ENCODE results near the gene ZNF488. TPM values are rescaled to one million over a fixed set of nuclear protein-coding genes. Genes with fewer than 3 reads are reported as not detected.

Gene ZNF488
- total and polyA plus RNA-seq, 9 donors = 0.15 to 0.57 (median 0.25) TPM

DNA sequence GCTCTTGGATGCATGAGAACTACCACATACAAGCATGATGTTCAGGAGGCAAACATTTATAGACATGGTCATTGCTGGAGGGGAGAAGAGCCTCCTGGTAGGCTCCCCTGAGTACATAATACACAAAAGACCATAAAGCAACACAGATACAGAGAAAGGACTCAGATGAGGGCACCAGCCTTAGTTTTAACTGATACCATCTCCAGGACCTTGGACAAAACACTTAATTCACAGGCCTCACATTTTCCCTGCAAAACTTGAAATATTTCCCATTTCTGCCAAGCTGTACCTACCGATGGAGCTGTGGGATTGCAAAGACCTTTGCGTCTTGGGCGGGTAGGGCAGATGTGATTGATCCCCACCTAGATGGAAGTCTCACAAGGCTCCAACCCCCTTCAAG lies 16.7 kb upstream of the ZNF488 start:
- WGBS, 3 donors = 91 to 95% (median 95%) methylated on average over 3 of the region's 3 CpGs
- intact Hi-C loops (cut with DNase I) = no loop called here
- TF ChIP-seq, protein P1, sequence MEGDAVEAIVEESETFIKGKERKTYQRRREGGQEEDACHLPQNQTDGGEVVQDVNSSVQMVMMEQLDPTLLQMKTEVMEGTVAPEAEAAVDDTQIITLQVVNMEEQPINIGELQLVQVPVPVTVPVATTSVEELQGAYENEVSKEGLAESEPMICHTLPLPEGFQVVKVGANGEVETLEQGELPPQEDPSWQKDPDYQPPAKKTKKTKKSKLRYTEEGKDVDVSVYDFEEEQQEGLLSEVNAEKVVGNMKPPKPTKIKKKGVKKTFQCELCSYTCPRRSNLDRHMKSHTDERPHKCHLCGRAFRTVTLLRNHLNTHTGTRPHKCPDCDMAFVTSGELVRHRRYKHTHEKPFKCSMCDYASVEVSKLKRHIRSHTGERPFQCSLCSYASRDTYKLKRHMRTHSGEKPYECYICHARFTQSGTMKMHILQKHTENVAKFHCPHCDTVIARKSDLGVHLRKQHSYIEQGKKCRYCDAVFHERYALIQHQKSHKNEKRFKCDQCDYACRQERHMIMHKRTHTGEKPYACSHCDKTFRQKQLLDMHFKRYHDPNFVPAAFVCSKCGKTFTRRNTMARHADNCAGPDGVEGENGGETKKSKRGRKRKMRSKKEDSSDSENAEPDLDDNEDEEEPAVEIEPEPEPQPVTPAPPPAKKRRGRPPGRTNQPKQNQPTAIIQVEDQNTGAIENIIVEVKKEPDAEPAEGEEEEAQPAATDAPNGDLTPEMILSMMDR (IDR thresholded peaks at IDR 0.05) = no peak
- no peak for TF ChIP-seq EP300 (IDR thresholded peaks at IDR 0.05)
- TF ChIP-seq POLR2A (IDR thresholded peaks at IDR 0.05) = no peak

DNA sequence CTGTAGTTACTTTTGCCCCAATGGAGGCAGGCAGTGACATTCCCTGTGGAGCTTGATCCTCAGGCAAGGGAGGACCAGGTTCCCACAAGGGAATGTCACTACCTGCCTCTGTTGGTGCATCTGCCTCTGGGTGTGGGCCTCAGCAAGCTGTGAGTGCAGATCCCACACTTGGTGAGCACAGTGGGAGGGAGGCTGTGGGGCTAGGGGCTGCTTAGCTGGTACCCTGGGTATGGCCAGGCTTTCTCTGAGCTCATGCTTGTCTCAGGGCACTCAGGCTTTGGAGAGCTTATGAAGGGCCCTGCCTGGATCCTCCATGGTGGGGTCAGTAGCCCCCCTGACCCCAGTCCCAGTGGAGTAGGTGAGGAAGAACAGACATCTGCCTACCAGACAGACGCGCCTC lies 16.2 kb upstream of the ZNF488 start:
- H3K9me3 ChIP-seq = no peaks in the 10 kb centered on the region
- TF ChIP-seq POLR2A (IDR thresholded peaks at IDR 0.05) (no peak), EP300 (IDR thresholded peaks at IDR 0.05) (no peak)
- TF ChIP-seq, protein P1 (IDR thresholded peaks at IDR 0.05) = no peak
- peaks cover 5% of the 10 kb centered on the region for H3K4me1 ChIP-seq (ENCODE audit: insufficient read depth)
- no peak overlapping the region for H3K4me3 ChIP-seq
- WGBS, 3 donors = 98 to 100% (median 98%) methylated on average over 2 of the region's 2 CpGs
- no peak overlapping the region for H3K27ac ChIP-seq
- no peaks in the 10 kb centered on the region for H3K27me3 ChIP-seq
- DNase-seq = no peak
- intact Hi-C loops (cut with DNase I) = no loop called here
- H3K36me3 ChIP-seq = no peaks in the 10 kb centered on the region

More for the DNA sequence above, 16.7 kb upstream of the ZNF488 start:
- no peak overlapping the region for H3K27ac ChIP-seq
- no peak for DNase-seq
- H3K27me3 ChIP-seq = no peaks in the 10 kb centered on the region
- peaks cover 5% of the 10 kb centered on the region for H3K4me1 ChIP-seq (ENCODE audit: insufficient read depth)
- H3K4me3 ChIP-seq = no peak overlapping the region
- H3K36me3 ChIP-seq = no peaks in the 10 kb centered on the region
- no peaks in the 10 kb centered on the region for H3K9me3 ChIP-seq

DNA sequence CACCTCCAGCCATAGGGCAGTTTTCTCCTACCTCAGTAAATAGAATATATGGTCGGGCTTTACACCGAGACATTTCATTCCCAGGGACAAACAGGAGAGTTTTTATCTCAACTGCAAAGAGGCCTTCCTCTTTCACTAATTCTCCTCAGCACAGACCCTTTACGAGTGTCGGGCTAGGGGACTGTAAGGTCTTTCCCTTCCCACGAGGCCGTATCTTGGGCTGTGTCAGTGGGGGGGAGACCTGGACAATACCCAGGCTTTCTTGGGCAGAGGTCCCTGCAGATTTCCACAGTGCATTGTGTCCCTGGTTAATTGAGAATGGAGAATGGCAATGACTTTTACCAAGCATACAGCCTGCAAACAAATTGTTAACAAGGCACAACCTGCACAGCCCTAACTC lies 13.2 kb upstream of the ZNF488 start:
- TF ChIP-seq EP300 (IDR thresholded peaks at IDR 0.05) = no peak
- TF ChIP-seq, protein P1 (IDR thresholded peaks at IDR 0.05) = no peak
- Histone ChIP-seq H3K4me1 (ENCODE audit: insufficient read depth) (no peaks in the 10 kb centered on the region), H3K27ac (no peak overlapping the region), H3K4me3 (no peak overlapping the region), H3K27me3 (no peaks in the 10 kb centered on the region), H3K36me3 (no peaks in the 10 kb centered on the region), H3K9me3 (no peaks in the 10 kb centered on the region)
- intact Hi-C loops (cut with DNase I) = no loop called here
- WGBS, 3 donors = 75 to 84% (median 83%) methylated on average over 6 of the region's 6 CpGs
- DNase-seq = no peak

DNA sequence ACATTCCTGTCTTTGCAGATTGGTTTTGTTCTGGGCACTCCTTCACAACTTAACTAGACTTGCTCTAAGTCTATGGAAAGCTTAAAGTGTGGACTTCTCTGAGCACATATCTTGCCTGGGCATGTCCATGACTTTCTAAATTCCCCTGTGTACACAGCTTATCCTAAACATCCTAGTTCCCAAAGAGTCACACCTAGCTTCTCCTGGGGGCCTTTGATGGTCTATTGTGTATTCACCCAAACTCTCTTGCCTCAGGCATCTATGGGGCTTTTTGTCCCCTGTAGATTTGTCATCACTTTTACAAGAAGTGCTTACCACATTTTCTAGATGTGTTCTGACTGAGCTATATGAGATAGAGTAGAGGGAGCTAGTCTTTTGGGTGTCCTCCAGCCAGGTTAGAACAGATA lies 12.2 kb upstream of the ZNF488 start:
- Histone ChIP-seq H3K27ac (no peak overlapping the region), H3K4me3 (no peak overlapping the region), H3K4me1 (ENCODE audit: insufficient read depth) (no peaks in the 10 kb centered on the region), H3K9me3 (no peaks in the 10 kb centered on the region), H3K36me3 (no peaks in the 10 kb centered on the region), H3K27me3 (no peaks in the 10 kb centered on the region)
- DNase-seq = no peak
- TF ChIP-seq EP300 (IDR thresholded peaks at IDR 0.05) = no peak
- TF ChIP-seq POLR2A (IDR thresholded peaks at IDR 0.05) = no peak
- TF ChIP-seq, protein P1 (IDR thresholded peaks at IDR 0.05) = no peak
- intact Hi-C loops (cut with DNase I) = no loop called here

DNA sequence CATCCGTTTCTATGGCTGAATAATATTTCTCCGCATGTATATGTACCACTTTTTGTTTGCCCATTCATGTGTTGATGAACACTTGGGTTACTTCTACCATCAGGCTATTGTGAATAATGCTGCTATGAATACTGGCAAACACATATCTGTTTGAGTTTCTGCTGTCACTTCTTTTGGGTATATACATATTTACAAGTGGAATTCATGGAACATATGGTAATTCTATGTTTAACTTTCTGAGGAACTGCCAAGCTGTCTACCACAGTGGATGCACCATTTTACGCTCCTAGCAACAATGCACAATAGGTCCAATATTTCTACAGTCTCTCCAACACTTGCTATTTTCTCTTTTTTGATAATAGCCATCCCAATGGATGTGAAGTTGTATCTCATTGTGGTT lies 5.5 kb upstream of the ZNF488 start:
- intact Hi-C loops (cut with DNase I) = loop anchor here in 1 of 4 donors (10.0 kb wide), 1 partner anchor 1105 kb away; the partner anchor contains the start of gene ANTXRL
- H3K36me3 ChIP-seq = no peaks in the 10 kb centered on the region
- no peaks in the 10 kb centered on the region for H3K9me3 ChIP-seq
- H3K4me3 ChIP-seq = no peak overlapping the region
- 93 to 97% (median 96%) methylated on average over 3 of the region's 3 CpGs for WGBS, 3 donors
- DNase-seq = no peak
- no peak overlapping the region for H3K27ac ChIP-seq
- no peaks in the 10 kb centered on the region for H3K4me1 ChIP-seq (ENCODE audit: insufficient read depth)
- no peaks in the 10 kb centered on the region for H3K27me3 ChIP-seq
- TF ChIP-seq POLR2A (IDR thresholded peaks at IDR 0.05) (no peak), EP300 (IDR thresholded peaks at IDR 0.05) (no peak)
- TF ChIP-seq, protein P1 (IDR thresholded peaks at IDR 0.05) = no peak

All from ovary (tissue), 9 donors.